Activated CD4-positive, alpha-beta T cell treated with anti-CD3 and anti-CD28 coated beads, Interleukin-2, amount 50 U/mL, for 24 hours (primary cell): Measurements from ENCODE around the gene TUSC1.
"Not testable (repeated sequence)": the region's sequence is repeated elsewhere in the genome, so short reads cannot be mapped to it uniquely, and the experiment has no call there.

Experiments
- DNase-seq, 2 donors: peaks; one replicate each; pipeline ENCODE4 v3.0.0-alpha.2; 2020; ENCODE audit warnings: low read depth in 1 of 2, low spot score in 1 of 2

Gene TUSC1

DNA sequence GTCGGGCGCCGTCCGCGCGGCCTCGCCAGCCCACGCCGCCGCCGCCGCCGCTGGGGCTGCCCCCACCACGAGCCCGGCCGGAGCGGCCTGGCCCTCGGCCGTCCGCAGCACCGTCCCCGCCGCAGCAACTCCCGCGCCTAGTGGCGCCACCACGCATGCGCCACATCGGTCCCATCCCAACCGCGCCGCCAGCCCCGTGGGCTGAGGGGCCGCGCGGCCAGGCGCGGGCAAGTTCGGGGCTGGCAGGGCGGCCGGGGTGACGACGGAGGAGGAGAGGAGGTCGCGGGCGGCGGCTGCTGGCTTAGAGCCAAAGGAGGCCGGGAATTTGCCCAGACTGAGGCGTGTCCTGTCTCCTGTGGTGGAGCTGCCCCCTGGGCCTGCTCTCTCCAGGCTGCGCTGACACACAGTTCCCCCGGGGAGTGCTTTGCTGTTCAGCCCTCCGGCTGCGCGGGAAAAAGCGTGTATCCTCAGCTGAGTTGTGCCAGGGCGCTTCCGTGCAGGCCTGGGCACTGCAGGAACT is at the start of gene TUSC1:
TUSC1 (minus strand) TSS at position 298 of the 520 bp plus-strand sequence; CDS start at position 166, 132 bp downstream.
- DNase-seq: no peak

GRCh38 chr9:25726871-25727410 is 48.7 kb upstream of the TUSC1 start:
- DNase-seq: no peak

DNA sequence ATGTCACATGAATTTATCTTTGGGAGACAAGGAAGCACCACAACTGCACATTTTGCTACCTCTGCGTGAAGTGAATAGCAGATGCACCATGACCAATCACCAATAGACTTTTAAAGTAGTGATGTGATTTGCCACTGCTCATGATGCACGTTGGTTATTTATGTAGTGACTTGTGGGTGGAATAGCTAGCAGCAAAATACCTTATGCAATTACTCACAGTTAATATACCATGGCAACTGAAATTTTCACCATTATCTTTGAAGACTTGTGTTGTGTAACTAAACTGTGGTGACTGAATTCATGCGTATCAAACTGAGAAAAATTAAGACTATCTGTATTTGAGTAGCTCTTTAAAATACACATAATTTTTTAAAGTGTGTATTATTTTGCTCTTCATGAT is 46.2 kb upstream of the TUSC1 start:
- no peak for DNase-seq

DNA sequence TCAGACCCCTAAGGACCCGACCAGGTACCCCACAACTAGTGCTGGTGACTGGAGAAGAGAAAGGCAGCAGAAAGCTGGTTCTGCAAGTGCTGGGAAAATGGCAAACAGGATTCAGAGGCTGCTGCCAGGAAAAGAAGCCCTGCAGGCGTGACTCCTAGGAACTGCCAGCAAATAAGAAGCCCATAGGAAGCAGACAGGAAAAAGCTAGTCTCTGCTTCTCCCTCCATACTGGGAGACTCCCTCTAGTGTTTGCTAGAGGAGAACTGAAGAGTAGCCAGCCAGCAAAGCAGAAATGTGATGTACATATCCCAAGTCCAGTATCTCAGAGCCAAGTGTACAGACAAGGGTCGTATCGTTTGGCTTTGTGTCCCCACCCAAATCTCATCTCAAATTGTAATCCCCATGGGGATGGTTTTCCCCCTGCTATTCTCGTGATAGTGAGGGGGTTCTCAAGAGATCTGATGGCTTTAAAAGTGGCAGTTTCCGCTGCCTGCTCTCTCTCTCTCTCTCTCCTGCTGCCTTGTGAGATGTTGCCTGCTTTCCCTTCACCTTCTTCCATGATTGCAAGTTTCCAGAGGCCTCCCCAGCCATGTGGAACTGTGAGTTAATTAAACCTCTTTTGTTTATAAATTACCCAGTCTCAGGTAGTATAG is 38.1 kb upstream of the TUSC1 start:
- no peak for DNase-seq

- no peak for DNase-seq
These were observed 31.7 kb upstream of the TUSC1 start for GRCh38 chr9:25709941-25710340.

DNA sequence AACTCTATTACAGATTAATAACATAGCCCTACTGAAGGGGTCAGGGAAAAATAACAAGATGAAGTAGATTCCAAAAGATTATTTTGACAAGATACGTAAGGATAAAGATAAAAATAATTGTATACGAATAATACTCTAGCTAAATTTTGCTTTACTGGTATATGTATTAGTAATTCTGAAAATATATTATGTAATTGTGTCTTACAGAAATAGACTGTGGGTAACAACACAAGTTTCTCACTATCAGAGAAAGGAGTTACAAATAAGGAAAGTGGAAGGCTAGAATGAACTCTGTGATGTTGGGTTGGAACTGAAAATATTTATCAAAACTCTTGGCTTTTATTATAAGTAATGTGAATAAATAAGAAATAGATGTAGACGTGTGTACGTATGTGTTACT is 26.6 kb upstream of the TUSC1 start:
- DNase-seq: no peak

GRCh38 chr9:25703701-25704357 is 25.6 kb upstream of the TUSC1 start:
- no peak for DNase-seq

- DNase-seq: no peak
These were observed 24.3 kb upstream of the TUSC1 start for GRCh38 chr9:25702536-25702935.

GRCh38 chr9:25700899-25701298 is 22.7 kb upstream of the TUSC1 start:
- DNase-seq: not testable (repeated sequence)

DNA sequence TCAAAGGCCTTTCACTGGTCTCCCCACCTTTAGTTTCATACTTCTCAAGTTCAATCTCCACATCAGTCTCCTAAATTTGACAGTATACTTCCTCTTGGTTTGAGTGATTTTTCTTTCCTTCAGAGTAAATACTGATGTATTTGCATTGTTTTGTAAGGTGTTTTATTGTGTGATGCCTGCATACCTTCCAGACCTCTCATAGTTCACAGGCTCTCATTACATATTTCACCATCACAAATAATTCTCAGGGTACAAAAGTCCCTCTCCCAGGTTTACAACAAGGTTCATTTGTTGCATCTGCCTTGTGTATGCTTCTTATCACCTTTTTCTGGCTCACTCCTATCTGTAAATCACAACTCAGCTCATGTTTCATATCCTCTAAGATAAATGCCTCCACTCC is 22.2 kb upstream of the TUSC1 start:
- no peak for DNase-seq

- DNase-seq: no peak
These were observed 13.5 kb upstream of the TUSC1 start for GRCh38 chr9:25691786-25692185.

DNA sequence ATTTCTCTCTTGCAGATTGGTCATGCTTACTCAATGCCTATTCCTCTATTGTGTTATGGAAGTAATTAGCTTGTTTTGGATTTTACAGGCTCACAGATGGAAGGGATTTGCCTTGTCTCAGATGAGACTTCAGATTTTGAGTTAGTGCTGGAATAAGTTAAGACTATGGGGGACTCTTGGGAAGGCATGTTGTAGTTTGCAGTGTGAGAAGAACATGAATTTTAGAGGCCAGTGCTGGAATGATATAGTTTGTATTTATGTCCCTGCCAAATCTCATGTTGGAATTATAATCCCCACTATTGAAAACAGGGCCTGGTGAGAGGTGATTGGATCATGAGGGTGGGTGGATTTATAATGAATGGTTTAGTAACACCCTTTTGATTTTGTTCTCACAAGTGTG is 6.1 kb upstream of the TUSC1 start:
- no peak for DNase-seq

DNA sequence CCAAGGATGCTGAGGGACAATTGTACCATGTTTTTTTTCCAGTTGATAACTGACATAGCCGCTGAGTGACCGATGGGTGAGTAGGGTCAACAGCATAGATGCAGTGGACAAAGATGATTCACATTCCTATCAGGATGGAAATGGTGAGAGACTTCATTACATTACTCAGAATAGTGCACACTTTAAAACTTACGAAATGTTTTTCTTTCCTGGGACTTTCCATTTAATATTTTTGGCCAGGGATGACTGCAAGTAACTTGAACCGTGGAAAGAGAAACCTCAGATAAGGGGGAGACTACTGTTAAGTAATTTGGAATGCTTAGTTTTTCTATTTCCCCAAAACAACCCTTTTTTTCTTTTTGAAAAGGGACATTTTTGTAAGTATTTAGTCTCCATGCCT is 3.0 kb upstream of the TUSC1 start:
- no peak for DNase-seq

DNA sequence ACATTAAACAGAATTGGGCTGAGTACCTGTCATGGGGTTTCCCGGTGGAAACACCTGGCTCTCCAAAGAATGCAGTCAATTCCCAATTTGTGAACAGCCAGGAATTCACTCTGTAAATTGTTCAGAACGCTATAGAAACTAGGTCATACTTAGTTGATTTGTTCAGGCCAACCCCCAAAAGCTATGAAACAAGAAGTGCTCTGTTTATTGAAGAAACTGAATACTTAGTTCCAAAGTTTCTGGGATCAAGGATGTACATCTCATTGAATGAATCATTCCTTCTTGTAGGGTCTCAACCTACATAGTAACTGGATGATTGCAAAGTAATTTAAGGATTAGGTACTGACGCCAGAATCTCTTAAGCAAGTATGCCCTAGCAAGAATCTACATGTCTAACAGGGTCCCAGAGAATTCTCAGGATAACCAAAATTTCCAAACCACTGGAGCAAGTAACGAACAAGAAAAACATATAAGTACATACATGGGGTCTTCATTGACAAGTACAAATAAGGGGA is 659 bp upstream of the TUSC1 start:
- no peak for DNase-seq

DNA sequence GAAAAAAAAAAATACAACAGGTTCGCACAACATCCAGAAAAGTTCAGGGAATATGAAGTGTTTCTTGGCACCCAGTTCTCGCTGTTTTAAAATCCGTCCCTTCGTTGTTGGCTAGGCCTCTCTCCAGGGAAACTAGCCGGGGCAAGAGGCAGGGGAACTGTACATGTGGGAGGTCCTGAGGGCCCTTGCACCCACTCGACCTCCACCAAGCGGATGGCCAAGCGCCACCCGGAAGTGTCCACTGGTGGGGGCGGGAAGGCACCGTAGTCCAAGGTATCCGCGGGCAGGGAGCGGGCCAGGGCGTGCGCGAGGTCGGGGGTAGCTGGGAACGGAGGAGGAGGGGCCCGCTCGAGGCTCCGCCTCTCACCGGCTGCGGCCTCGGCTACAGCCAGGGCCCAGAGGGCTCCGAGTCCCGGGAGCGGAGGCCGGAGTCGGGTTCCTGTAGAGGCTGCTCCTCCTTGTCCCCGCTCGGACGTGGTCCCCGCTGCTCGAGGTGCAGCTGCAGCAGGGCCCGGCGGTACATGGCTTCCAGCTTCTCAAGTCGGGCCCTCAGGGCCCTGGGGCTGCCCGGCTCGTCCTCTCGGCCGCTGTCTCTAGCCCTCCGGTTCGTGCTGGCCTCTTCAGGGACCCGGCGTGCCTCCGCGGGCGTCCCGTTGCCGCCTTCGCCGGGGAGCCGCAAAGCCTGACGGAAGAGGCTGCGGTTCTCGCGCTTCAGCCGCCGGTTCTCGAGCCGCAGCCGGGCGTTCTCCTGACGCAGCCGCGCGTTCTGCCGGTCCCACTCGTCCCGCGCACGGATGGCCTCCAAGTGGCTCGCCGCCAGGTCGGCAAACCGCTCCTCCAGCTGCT is 720 bp downstream of the TUSC1 start:
- DNase-seq: no peak

- DNase-seq: not testable (repeated sequence)
These were observed 2.4 kb downstream of the TUSC1 start for GRCh38 chr9:25675858-25676257.

- no peak for DNase-seq
These were observed 19.7 kb downstream of the TUSC1 start for GRCh38 chr9:25658571-25658970.

DNA sequence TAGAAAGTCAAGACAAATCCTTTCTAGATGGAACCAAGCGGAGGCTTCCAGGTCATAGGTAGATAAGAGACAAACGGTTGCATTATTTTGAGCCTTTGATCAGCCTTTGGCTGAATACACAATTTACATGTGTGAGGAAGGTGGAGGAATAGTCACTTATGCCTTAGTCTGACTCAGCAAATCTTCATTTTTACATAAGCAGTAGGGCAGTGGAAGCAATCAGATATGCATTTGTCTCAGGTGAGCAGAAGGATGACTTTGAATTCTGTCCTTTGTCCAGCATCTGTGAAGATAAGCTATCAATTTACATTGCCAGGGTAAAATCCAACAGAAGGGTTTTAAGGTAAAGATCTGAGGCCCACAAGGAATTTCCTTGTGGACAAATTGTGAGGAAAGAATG is 23.8 kb downstream of the TUSC1 start:
- DNase-seq: no peak

DNA sequence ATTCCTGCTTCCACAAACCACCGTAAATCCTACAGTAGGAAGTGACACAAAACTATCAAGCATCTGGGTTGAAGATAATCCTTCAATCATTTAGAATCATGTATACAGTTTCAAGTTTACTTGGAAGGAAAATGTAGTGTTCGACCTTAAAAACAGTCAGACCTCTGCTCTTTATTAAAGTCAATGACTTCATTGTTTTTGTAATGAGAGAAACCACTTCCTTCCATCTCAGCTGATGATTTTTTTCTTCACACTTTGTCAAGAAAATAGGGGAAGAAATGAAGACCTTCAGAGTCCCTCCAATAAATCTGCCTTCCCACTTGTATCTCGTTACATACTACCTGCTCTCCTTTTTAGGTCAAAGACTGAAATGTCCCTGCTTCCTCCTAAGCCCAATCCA is 30.1 kb downstream of the TUSC1 start:
- DNase-seq: no peak

DNA sequence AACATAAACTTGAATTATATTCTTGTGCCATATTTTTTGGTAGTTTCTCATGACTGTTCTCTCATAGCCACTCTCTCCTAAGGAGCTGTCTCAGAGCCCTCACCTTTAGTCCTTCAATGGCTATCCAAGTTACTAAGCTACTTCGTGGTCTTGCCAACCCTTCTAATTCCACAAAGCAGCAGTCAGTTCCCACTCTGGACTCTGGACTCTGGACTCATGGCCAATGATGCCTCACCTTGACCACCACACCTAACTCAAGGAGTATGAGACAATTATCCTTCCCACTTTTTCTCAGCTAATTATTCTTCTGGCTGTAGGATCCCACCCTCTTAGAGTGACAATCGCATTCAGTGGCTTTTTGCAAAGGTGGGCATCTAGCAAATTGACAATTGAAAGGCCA is 42.2 kb downstream of the TUSC1 start:
- no peak for DNase-seq

GRCh38 chr9:25629231-25629630 is 49.0 kb downstream of the TUSC1 start:
- no peak for DNase-seq
